GM15510 (cell line): ENCODE data around the gene PROCA1.

Experiments used
- POLR2A ChIP-seq: IDR thresholded peaks from 3 replicates; pipeline ENCODE4 v1.6.1; 2011; ENCODE audit warnings: borderline replicate concordance; ENCODE audit not compliant: insufficient read length; ENCODE audit errors: extremely low read depth

Gene PROCA1

GRCh38 chr17:28682655-28683054, 29.0 kb downstream of the PROCA1 start:
- TF ChIP-seq POLR2A, result no peak

GRCh38 chr17:28675980-28676379, 35.7 kb downstream of the PROCA1 start:
- no peak for TF ChIP-seq POLR2A

GRCh38 chr17:28675490-28675889, 36.2 kb downstream of the PROCA1 start:
- no peak for TF ChIP-seq POLR2A

GRCh38 chr17:28669918-28670317, 41.8 kb downstream of the PROCA1 start:
- no peak for TF ChIP-seq POLR2A

- TF ChIP-seq POLR2A, result no peak
Measured at GRCh38 chr17:28667870-28668269, 43.8 kb downstream of the PROCA1 start.

- no peak for TF ChIP-seq POLR2A
Measured at GRCh38 chr17:28665994-28666393, 45.7 kb downstream of the PROCA1 start.

- TF ChIP-seq POLR2A, result no peak
Measured at GRCh38 chr17:28663723-28664122, 48.0 kb downstream of the PROCA1 start.

GRCh38 chr17:28662527-28662829, 49.2 kb downstream of the PROCA1 start:
- no peak for TF ChIP-seq POLR2A

GRCh38 chr17:28661635-28662526, 49.8 kb downstream of the PROCA1 start, which contains the start of the genes SDF2 and SUPT6H:
SDF2 (minus strand) TSS chr17:28661906; CDS start chr17:28661876, 30 bp downstream.
SUPT6H (plus strand) TSS chr17:28662205; CDS start chr17:28673402, 11,197 bp downstream.
- peak; percentile 85 for TF ChIP-seq POLR2A

GRCh38 chr17:28657756-28658155, 53.9 kb downstream of the PROCA1 start:
- no peak for TF ChIP-seq POLR2A

- no peak for TF ChIP-seq POLR2A
Measured at GRCh38 chr17:28655160-28655559, 56.5 kb downstream of the PROCA1 start.
